GM21576 (cell line): Measurements from ENCODE around the gene AZI2.
A peak's percentile ranks its signal among the peaks of the same experiment; 100 is the strongest.

ENCODE experiments used
- ATAC-seq: cut with Tn5 transposase; IDR thresholded peaks from one replicate; pipeline ENCODE4 v1.9.1; 2021; ENCODE audit warnings: mild to moderate bottlenecking, moderate library complexity; ENCODE audit not compliant: unreplicated experiment

The AZI2 gene

GRCh38 chr3:28348629-28349468 lies at the start of gene AZI2, which contains the start of gene ZCWPW2:
AZI2 (minus strand) TSS chr3:28348824; CDS start chr3:28340617, 8,207 bp downstream.
ZCWPW2 (plus strand) TSS chr3:28348721; CDS start chr3:28413069, 64,348 bp downstream.
- peak; percentile 88 for ATAC-seq

GRCh38 chr3:28388978-28389377 lies 40.4 kb upstream of the AZI2 start:
- ATAC-seq = no peak

GRCh38 chr3:28386049-28386448 lies 37.4 kb upstream of the AZI2 start:
- ATAC-seq = no peak

- no peak for ATAC-seq
Observed at GRCh38 chr3:28376424-28376823, 27.8 kb upstream of the AZI2 start.

- ATAC-seq = no peak
Observed at GRCh38 chr3:28349469-28350000, 911 bp upstream of the AZI2 start.

GRCh38 chr3:28348265-28348628 lies 377 bp downstream of the AZI2 start:
- no peak for ATAC-seq

GRCh38 chr3:28347374-28348264 lies 1.0 kb downstream of the AZI2 start:
- ATAC-seq = no peak

GRCh38 chr3:28345690-28346089 lies 2.9 kb downstream of the AZI2 start:
- no peak for ATAC-seq

- no peak for ATAC-seq
Observed at GRCh38 chr3:28343144-28343543, 5.5 kb downstream of the AZI2 start.

GRCh38 chr3:28337230-28337629 lies 11.4 kb downstream of the AZI2 start:
- ATAC-seq = no peak

GRCh38 chr3:28335246-28335645 lies 13.4 kb downstream of the AZI2 start:
- ATAC-seq = no peak

GRCh38 chr3:28334552-28334951 lies 14.1 kb downstream of the AZI2 start:
- no peak for ATAC-seq

- ATAC-seq = peak; percentile 40
Observed at GRCh38 chr3:28328188-28329151, 20.2 kb downstream of the AZI2 start.

- ATAC-seq = peak; percentile 72
Observed at GRCh38 chr3:28326458-28326926, 22.1 kb downstream of the AZI2 start.

GRCh38 chr3:28322464-28322863 lies 26.2 kb downstream of the AZI2 start:
- ATAC-seq = no peak

- no peak for ATAC-seq
Observed at GRCh38 chr3:28320981-28321380, 27.6 kb downstream of the AZI2 start.

GRCh38 chr3:28317438-28318022 lies 31.1 kb downstream of the AZI2 start:
- peak; percentile 96 for ATAC-seq

GRCh38 chr3:28316226-28316625 lies 32.4 kb downstream of the AZI2 start:
- no peak for ATAC-seq

- no peak for ATAC-seq
Observed at GRCh38 chr3:28315711-28316110, 32.9 kb downstream of the AZI2 start.

GRCh38 chr3:28308196-28308595 lies 40.4 kb downstream of the AZI2 start:
- no peak for ATAC-seq
